Activated T-helper 17 cell treated with anti-CD3 and anti-CD28 coated beads, Interleukin-2, amount 50 U/mL, for 72 hours (primary cell): ENCODE data around the gene BRDT. TPM values are rescaled to one million over a fixed set of nuclear protein-coding genes. Genes with fewer than 3 reads are reported as not detected.

Experiments used
- ATAC-seq: fragments of 150-1000 bp; cut with Tn5 transposase; replicated peaks from 2 replicates; pipeline ENCODE4 v1.10.0; 2021; ENCODE audit warnings: mild to moderate bottlenecking, moderate library complexity
- H3K27ac Mint-ChIP-seq: one replicate; pipeline ENCODE4 v1.8.0; 2022; ENCODE audit warnings: mixed read lengths
- H3K27me3 Mint-ChIP-seq: one replicate; pipeline ENCODE4 v1.8.0; 2022; ENCODE audit warnings: mixed read lengths
- H3K36me3 Mint-ChIP-seq: one replicate; pipeline ENCODE4 v1.8.0; 2022; ENCODE audit warnings: low read depth, mild to moderate bottlenecking, mixed read lengths
- H3K4me1 Mint-ChIP-seq: one replicate; pipeline ENCODE4 v1.8.0; 2022; ENCODE audit warnings: mixed read lengths
- H3K4me3 Mint-ChIP-seq: one replicate; pipeline ENCODE4 v1.8.0; 2022; ENCODE audit warnings: mild to moderate bottlenecking, mixed read lengths
- H3K9me3 Mint-ChIP-seq: one replicate; pipeline ENCODE4 v1.8.0; 2022; ENCODE audit warnings: mixed read lengths
- total RNA-seq, 2 donors: library from RNA; stranded (reverse); gene quantifications; one replicate each; pipeline ENCODE4 v1.2.3, GENCODE V29; 2022

Gene BRDT
- not detected for total RNA-seq

DNA sequence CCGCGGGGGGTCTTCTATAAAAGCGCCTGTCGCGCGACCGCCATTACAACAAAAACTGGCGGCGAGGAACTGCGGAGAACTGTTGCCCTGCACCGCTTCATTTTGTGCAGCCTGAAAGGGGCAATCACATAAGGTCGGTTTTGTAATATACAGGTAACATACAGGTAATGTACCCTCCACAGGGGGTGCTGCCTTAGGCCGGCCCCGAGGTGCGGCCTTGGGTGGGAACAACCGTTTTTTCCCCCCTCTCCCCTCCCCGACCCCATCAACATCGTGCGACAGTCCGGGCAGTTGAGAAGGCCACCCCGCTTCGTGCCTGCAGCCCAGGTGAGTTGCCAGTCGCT is at the start of gene BRDT:
TSS of gene BRDT (plus strand) at position 46 of the 344 bp plus-strand sequence. CDS start 13,354 bp downstream, outside the sequence.
- peak within 1 kb of the TSS; percentile 70 for H3K4me3 Mint-ChIP-seq
- H3K9me3 Mint-ChIP-seq = peaks cover 4% of the 10 kb centered on the region
- no peaks in the 10 kb centered on the region for H3K36me3 Mint-ChIP-seq
- no peaks in the 10 kb centered on the region for H3K27me3 Mint-ChIP-seq
- no peak for ATAC-seq
- H3K4me1 Mint-ChIP-seq = peaks cover 16% of the 10 kb centered on the region
- H3K27ac Mint-ChIP-seq = peak within 1 kb of the TSS; percentile 69

DNA sequence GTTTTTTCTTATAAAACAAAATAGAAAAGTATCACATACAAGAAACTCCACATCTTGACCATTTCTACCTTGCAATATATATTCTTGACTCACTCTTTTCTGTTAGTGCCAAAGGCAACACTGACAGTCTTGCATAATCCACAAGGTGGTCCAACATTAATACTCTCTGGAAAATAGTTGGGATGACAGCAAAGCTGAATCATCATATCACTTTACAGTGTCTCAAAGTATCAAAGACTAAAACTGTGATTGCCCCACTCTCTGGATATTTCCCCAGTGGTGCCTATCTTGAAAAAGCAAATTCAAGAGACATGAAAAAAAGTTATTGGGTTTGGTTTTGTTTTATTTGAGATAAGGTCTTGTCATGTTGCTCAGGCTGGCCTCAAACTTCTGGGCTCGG is 48.6 kb upstream of the BRDT start:
- H3K27me3 Mint-ChIP-seq = no peaks in the 10 kb centered on the region
- ATAC-seq = no peak
- no peak overlapping the region for H3K27ac Mint-ChIP-seq
- H3K4me3 Mint-ChIP-seq = no peak overlapping the region
- H3K9me3 Mint-ChIP-seq = no peaks in the 10 kb centered on the region
- H3K36me3 Mint-ChIP-seq = no peaks in the 10 kb centered on the region
- peaks cover 5% of the 10 kb centered on the region for H3K4me1 Mint-ChIP-seq

DNA sequence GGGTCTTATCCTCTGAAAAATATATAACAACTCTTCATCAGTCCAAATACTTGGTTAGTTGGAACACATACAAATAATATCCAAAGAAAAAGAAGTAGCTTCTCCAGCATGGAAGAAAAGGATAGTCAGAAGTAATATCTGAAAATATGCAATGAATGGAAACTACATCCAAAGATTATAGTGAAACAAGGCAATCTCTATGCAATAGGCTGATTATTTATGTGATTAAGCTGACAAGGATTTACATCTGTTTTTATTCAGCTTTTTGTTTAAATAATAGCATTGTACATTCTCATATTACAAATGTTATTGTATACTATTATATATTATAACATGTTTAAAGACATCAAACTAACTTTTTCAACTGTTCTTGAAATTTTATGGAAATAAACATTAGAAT is 48.0 kb upstream of the BRDT start:
- Mint-ChIP-seq H3K27ac (no peak overlapping the region), H3K4me3 (no peak overlapping the region), H3K27me3 (no peaks in the 10 kb centered on the region), H3K36me3 (no peaks in the 10 kb centered on the region), H3K4me1 (no peaks in the 10 kb centered on the region), H3K9me3 (no peaks in the 10 kb centered on the region)
- ATAC-seq = no peak

DNA sequence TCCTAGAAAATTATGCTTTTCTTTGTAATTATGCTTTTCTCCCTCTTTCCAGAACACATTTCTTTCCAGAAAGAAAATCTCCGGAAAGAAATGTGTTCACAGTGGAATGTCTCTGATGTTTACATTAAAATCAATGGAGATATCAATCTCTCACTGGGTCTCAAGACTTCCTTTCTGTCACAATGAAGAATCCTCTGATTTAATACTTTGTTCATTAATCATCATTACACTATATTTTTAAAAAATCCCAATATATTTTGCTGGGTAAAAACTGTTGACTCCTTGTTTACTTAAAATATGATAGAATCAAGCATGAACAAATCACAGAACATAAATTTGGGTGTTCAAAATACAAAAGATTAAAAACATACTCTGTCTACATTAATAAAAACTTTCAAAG is 36.9 kb upstream of the BRDT start:
- H3K27ac Mint-ChIP-seq = no peak overlapping the region
- H3K4me1 Mint-ChIP-seq = no peaks in the 10 kb centered on the region
- H3K9me3 Mint-ChIP-seq = no peaks in the 10 kb centered on the region
- ATAC-seq = no peak
- no peaks in the 10 kb centered on the region for H3K27me3 Mint-ChIP-seq
- no peaks in the 10 kb centered on the region for H3K36me3 Mint-ChIP-seq
- H3K4me3 Mint-ChIP-seq = no peak overlapping the region

DNA sequence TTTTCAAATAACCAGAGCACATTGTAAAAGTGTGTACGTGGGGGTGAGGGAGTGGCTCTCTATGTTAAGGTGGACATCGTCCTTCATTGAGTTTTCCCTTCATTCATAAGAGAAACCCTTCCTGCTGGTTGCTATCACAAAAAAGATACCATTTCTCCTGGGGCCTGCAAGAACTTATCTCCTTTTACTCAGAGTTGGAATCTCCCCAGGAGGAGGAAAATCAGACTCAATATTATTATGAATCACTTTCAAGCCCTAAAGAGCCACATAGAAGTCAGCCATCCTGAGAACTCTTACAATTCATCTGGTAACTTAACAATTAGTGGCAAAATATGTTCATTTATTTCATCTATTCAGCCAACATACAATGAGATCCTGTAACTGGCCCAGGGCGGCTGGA is 36.2 kb upstream of the BRDT start:
- Mint-ChIP-seq H3K36me3 (no peaks in the 10 kb centered on the region), H3K27me3 (no peaks in the 10 kb centered on the region), H3K4me1 (no peaks in the 10 kb centered on the region), H3K9me3 (no peaks in the 10 kb centered on the region), H3K27ac (no peak overlapping the region), H3K4me3 (no peak overlapping the region)
- ATAC-seq = no peak

DNA sequence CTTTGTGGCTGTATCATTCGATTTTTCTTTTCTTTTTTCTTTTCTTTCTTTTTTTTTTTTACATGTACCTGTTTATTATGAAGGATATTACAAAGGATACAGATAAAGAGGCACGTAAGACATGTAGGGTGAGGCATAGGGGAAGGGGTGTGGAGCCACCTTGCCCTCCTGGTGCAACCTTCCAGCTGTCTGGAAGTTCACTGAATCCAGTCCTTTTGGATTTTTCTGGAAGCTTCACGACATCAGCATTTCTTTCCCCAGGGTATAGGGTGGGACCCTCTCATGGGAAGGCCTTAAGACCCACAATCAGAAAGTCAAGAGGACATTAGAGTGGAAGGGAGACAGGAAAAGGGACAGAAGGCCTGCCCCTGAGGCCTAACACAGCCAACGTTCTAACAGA is 33.2 kb upstream of the BRDT start:
- H3K36me3 Mint-ChIP-seq = no peaks in the 10 kb centered on the region
- no peaks in the 10 kb centered on the region for H3K9me3 Mint-ChIP-seq
- no peaks in the 10 kb centered on the region for H3K27me3 Mint-ChIP-seq
- ATAC-seq = no peak
- H3K4me1 Mint-ChIP-seq = no peaks in the 10 kb centered on the region
- H3K4me3 Mint-ChIP-seq = no peak overlapping the region
- no peak overlapping the region for H3K27ac Mint-ChIP-seq

DNA sequence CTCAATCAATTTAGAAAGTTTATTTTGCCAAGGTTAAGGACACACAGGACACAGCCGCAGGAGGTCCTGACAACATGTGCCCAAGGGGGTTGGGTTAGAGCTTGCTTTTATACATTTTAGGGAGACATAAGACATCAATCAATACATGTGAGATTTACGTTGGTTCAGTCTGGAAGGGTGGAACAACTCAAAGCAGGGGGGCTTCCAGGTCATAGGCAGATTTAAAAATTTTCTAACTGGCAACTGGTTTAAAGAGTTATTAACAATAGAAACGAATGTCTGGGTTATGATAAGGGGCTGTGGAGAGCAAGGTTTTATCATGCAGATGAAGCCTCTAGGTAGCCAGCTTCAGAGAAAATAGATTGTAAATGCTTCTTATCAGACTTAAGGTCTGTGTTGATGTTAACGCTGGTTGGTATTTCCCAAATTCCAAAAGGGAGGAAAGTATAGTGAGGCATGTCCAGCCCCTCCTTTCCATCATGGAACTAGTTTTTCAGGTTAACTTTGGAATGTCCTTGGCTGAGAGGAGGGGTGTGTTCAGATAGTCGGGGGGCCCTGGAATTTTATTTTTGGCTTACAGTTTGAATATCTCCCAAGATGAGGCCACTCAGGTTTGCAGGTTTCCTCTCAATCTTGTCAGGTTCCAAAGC is 32.3 kb upstream of the BRDT start:
- H3K27ac Mint-ChIP-seq = no peak overlapping the region
- no peak for ATAC-seq
- no peaks in the 10 kb centered on the region for H3K27me3 Mint-ChIP-seq
- no peak overlapping the region for H3K4me3 Mint-ChIP-seq
- no peaks in the 10 kb centered on the region for H3K9me3 Mint-ChIP-seq
- no peaks in the 10 kb centered on the region for H3K4me1 Mint-ChIP-seq
- no peaks in the 10 kb centered on the region for H3K36me3 Mint-ChIP-seq

DNA sequence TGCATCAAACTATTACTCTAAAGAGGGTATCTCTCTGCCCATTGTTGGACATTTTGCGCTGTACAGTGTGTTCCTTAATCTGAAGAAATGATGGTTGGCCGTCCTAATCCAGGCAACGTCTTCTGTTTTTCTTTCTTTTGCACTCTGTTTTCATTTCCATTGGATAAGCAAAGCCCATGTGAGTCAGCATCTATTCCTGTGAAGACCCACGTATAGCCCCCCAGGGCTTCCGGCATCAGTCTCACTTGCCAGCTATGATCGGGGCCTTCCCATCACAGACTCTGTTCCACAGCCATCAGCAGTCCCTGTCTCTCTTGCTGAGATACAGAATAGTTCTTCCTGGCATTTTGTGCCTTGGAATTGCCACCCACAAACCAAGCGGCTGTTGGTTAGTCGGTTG is 29.2 kb upstream of the BRDT start:
- no peak overlapping the region for H3K27ac Mint-ChIP-seq
- no peaks in the 10 kb centered on the region for H3K27me3 Mint-ChIP-seq
- peaks cover 8% of the 10 kb centered on the region for H3K4me1 Mint-ChIP-seq
- H3K36me3 Mint-ChIP-seq = no peaks in the 10 kb centered on the region
- no peak for ATAC-seq
- H3K4me3 Mint-ChIP-seq = no peak overlapping the region
- H3K9me3 Mint-ChIP-seq = no peaks in the 10 kb centered on the region

DNA sequence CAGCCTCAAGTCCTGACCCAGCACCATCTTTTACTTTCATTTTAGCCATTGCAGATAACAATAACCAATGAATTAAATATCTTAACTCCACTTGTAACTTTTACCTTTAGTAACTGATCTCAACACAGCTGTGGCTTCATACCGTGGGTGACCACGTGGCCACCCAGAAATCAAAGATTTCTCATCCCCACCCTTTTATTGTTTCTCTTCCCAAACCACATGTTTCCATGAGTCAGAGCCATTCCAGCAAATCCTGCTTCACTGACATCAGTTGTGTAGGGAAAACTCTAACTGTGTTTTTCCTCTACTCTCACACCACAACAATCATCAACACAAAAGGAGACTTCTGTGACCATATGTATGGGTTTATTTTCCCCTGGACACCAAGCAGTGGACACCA is 25.1 kb upstream of the BRDT start:
- H3K27me3 Mint-ChIP-seq = no peaks in the 10 kb centered on the region
- peak overlapping the region; percentile 53 for H3K27ac Mint-ChIP-seq
- no peaks in the 10 kb centered on the region for H3K9me3 Mint-ChIP-seq
- no peak for ATAC-seq
- no peak overlapping the region for H3K4me3 Mint-ChIP-seq
- peaks cover 8% of the 10 kb centered on the region for H3K4me1 Mint-ChIP-seq
- no peaks in the 10 kb centered on the region for H3K36me3 Mint-ChIP-seq

DNA sequence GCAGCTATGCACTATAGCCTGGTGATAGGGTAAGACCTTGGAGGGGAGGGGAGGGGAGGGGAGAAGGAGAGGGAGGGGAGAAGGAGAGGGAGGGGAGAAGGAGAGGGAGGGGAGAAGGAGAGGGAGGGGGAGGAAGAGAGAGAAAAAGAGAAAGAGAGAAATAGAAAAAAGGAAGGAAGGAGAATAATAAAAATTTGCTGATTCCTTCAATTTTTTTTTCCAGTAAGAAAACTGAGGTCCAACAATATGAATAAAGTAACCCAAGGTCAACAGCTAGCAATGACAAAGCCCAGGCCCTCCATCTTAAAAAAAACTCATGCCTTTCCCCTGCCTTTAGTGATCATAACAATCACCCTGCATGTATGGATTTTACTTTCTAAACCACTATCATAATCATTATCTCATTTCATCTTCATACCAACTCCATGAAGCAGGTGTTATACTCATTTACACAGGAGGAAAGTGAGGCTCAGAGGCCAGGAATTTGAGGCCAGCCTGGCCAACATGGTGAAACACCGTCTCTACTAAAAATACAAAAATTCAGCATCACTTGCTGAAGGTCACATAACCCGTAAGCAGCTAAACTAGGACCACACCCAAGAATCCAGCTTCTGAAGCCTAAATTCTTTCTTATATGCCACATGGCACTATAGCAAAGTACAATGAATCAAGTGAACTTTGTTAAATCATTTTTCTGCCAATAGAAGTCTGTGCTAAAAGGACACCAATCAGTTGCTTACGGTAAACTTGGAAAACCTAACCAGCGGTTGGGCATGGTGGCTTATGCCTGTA is 23.4 kb upstream of the BRDT start:
- ATAC-seq = no peak
- Mint-ChIP-seq H3K4me3 (no peak overlapping the region), H3K4me1 (peaks cover 8% of the 10 kb centered on the region), H3K27ac (no peak overlapping the region), H3K36me3 (no peaks in the 10 kb centered on the region), H3K27me3 (no peaks in the 10 kb centered on the region), H3K9me3 (no peaks in the 10 kb centered on the region)

DNA sequence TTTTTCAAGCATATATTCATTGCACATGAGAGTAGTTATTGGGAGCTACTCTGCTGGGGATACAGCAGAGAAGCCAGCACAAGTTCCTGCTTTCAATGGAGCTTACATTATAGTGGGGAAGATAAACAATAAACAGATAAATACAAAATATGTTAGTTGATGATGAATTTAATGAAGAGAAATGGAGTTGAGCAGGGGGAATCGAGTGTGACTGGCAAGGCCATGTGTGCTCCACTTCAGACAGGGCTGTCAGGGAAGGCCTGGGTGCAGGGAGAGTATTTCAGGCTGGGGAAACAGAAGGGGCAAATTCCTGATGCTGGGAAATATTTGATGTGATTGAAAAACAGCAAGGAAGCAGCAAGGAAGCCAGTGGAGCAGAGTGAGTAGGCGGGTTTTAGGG is 21.2 kb upstream of the BRDT start:
- Mint-ChIP-seq H3K36me3 (no peaks in the 10 kb centered on the region), H3K27ac (no peak overlapping the region), H3K4me1 (peaks cover 8% of the 10 kb centered on the region), H3K9me3 (no peaks in the 10 kb centered on the region), H3K4me3 (no peak overlapping the region), H3K27me3 (no peaks in the 10 kb centered on the region)
- ATAC-seq = no peak

DNA sequence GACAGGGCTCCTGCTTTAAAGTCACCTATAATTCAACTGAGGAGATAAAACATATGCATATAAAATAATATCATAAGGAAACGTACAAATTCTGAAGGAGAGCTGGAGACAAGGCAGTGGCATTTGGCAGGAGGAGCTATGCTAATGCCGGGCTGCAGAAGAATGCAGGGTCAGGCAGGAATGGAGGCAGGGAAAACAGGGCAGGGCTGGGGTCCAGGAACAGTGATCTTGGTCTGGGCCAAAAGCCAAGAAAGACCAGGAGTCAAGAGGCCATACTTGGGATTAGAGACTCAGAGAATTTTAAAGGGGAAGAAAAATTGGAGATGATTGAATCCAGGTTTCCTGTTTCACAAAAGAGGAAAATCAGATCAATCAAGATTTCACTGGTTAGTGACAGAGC is 20.0 kb upstream of the BRDT start:
- no peaks in the 10 kb centered on the region for H3K36me3 Mint-ChIP-seq
- no peak overlapping the region for H3K4me3 Mint-ChIP-seq
- H3K4me1 Mint-ChIP-seq = peaks cover 2% of the 10 kb centered on the region
- H3K9me3 Mint-ChIP-seq = no peaks in the 10 kb centered on the region
- no peaks in the 10 kb centered on the region for H3K27me3 Mint-ChIP-seq
- ATAC-seq = no peak
- H3K27ac Mint-ChIP-seq = no peak overlapping the region

DNA sequence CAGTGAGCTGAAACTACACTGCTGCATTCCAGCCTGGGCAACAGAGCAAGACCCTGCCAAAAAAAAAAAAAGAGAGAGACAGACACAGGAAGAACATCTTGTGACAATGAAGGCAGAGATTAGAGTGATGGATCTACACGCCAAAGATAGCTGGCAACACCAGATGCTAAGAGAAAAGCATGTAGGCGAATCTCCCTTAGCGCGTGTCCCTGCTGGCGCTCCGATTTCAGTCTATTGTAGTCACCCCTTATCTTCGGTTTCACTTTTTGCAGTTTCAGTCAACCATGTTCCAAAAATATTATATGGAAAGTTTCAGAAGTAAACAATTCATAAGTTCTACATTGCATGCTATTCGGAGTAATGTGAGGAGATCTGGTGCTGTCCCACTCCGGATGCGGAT is 11.6 kb upstream of the BRDT start:
- H3K4me3 Mint-ChIP-seq = no peak overlapping the region
- H3K4me1 Mint-ChIP-seq = no peaks in the 10 kb centered on the region
- H3K27me3 Mint-ChIP-seq = no peaks in the 10 kb centered on the region
- no peaks in the 10 kb centered on the region for H3K9me3 Mint-ChIP-seq
- H3K27ac Mint-ChIP-seq = no peak overlapping the region
- no peak for ATAC-seq
- H3K36me3 Mint-ChIP-seq = no peaks in the 10 kb centered on the region

DNA sequence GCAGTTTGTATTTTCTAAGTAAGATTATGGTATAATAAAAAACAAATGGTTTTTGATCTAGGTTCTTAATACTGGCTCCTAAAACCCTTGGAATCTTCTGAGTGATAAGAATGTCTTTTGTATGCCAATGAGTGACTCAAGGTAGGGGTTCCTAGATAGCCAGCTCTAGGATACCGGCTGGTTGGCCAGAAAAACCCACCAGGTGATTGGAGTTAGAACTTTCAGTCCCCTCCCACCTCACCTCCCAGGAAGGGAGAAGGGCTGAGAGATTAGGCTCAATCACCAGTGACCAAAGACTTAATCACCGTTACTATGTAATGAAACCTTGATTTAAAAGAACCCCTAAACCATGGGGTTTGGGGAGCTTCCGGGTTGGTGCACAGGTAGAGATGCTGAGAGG is 8.7 kb upstream of the BRDT start:
- Mint-ChIP-seq H3K27ac (no peak overlapping the region), H3K36me3 (no peaks in the 10 kb centered on the region), H3K27me3 (no peaks in the 10 kb centered on the region), H3K9me3 (no peaks in the 10 kb centered on the region), H3K4me3 (no peak overlapping the region), H3K4me1 (no peaks in the 10 kb centered on the region)
- ATAC-seq = no peak

DNA sequence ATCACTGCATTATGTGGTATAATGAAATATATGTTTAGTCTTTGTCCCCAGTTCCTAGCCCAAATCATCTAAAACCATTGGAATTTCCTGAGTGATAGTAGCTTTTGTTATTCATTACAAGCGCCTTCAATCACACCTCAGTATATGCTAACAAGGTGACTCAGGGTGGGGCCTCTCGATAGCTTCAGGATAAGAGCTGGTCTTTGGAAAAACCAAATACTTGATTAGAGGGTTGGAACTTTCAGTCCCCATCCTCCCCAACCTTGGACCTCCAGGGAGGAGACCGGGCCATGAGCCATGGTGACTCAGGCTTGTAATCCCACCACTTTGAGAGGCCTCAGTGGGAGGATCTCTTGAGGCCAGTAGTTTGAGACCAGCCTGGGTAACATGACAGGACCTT is 5.1 kb upstream of the BRDT start:
- H3K27ac Mint-ChIP-seq = no peak overlapping the region
- no peaks in the 10 kb centered on the region for H3K36me3 Mint-ChIP-seq
- peaks cover 16% of the 10 kb centered on the region for H3K4me1 Mint-ChIP-seq
- H3K4me3 Mint-ChIP-seq = no peak overlapping the region
- no peaks in the 10 kb centered on the region for H3K27me3 Mint-ChIP-seq
- no peak for ATAC-seq
- H3K9me3 Mint-ChIP-seq = peaks cover 4% of the 10 kb centered on the region
